ENCODE results near the gene RALY. TPM values are rescaled to one million over a fixed set of nuclear protein-coding genes. Genes with fewer than 3 reads are reported as not detected.

The RALY gene
- total RNA-seq, 2 experiments from 2014 or later = 136 to 163 TPM

DNA sequence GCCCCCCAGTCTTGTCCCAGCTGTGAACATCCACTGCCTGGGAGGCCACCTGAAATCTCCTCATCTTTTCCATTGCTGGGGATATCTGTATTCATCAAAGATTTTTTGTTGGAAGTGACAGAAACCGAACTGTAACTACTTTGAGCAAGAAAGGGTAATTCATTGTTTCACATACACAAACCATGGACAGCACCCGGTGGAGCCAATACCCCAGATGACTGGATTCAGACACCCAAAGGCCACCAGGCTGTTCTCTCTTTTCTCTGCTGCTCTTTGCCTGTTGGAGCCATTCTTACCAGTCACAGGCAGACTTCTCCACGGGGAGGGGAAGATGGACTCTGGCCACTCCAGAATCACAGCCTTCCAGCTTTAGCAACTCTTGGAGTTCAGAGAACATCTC, 11.7 kb upstream of the RALY start:
- no peaks in the 10 kb centered on the region for H3K36me3 ChIP-seq (ENCODE audit: insufficient read depth, low read length)
- H3K9me2 ChIP-seq (ENCODE audit: insufficient read depth, low read length) = no peaks in the 10 kb centered on the region
- no peaks in the 10 kb centered on the region for H3K9me3 ChIP-seq (ENCODE audit: low read length)
- H3K4me2 ChIP-seq (ENCODE audit: low read length) = no peak overlapping the region
- no peak overlapping the region for H2AFZ ChIP-seq (ENCODE audit: low read length)
- ChIA-PET POLR2A (interaction anchor here (1.2 to 1.3 kb wide), 3 partner anchors 8 to 64 kb away, joined by 3 to 4 read pairs (median 4); no protein-coding TSS in a partner anchor), CTCF (ENCODE audit: unreplicated experiment) (interaction anchor here (0.8 kb wide), 1 partner anchor 143 kb away, joined by 3 read pairs; no protein-coding TSS in a partner anchor)
- TF ChIP-seq CTCF (conservative IDR thresholded peaks at IDR 0.05; ENCODE audit: low read length) = no peak
- H4K20me1 ChIP-seq (ENCODE audit: insufficient read depth, low read length) = no peaks in the 10 kb centered on the region
- intact Hi-C loops (cut with micrococcal nuclease; ENCODE audit: unreplicated experiment) = no loop called here
- no peak for DNase-seq (ENCODE audit: low spot score)
- no peaks in the 10 kb centered on the region for H3K79me2 ChIP-seq (ENCODE audit: insufficient read depth, low read depth, low read length)
- BruUV-seq (replicated peaks) = no TSS peak
- H3K27ac ChIP-seq (ENCODE audit: low read depth, low read length, poor library complexity, severe bottlenecking) = no peak overlapping the region
- no peak overlapping the region for H3K4me3 ChIP-seq (ENCODE audit: low read depth, low read length, poor library complexity, severe bottlenecking)
- no peaks in the 10 kb centered on the region for H3K4me1 ChIP-seq (ENCODE audit: insufficient read depth, low read length, poor library complexity, severe bottlenecking)

- DNase-seq (ENCODE audit: low spot score) = no peak
- ChIA-PET POLR2A (interaction anchor here (0.5 to 1.5 kb wide), 2 partner anchors 9 to 512 kb away, joined by 3 read pairs; no protein-coding TSS in a partner anchor), CTCF (ENCODE audit: unreplicated experiment) (no interaction called here)
- Histone ChIP-seq H4K20me1 (ENCODE audit: insufficient read depth, low read length) (no peaks in the 10 kb centered on the region), H3K36me3 (ENCODE audit: insufficient read depth, low read length) (no peaks in the 10 kb centered on the region), H3K9me2 (ENCODE audit: insufficient read depth, low read length) (no peaks in the 10 kb centered on the region), H2AFZ (ENCODE audit: low read length) (no peak overlapping the region), H3K9me3 (ENCODE audit: low read length) (no peaks in the 10 kb centered on the region), H3K4me1 (ENCODE audit: insufficient read depth, low read length, poor library complexity, severe bottlenecking) (no peaks in the 10 kb centered on the region), H3K4me3 (ENCODE audit: low read depth, low read length, poor library complexity, severe bottlenecking) (no peak overlapping the region), H3K79me2 (ENCODE audit: insufficient read depth, low read depth, low read length) (no peaks in the 10 kb centered on the region), H3K4me2 (ENCODE audit: low read length) (no peak overlapping the region), H3K27ac (ENCODE audit: low read depth, low read length, poor library complexity, severe bottlenecking) (no peak overlapping the region)
- intact Hi-C loops (cut with micrococcal nuclease; ENCODE audit: unreplicated experiment) = no loop called here
- BruUV-seq (replicated peaks) = no TSS peak
- TF ChIP-seq EZH2phosphoT487 (IDR thresholded peaks at IDR 0.05; ENCODE audit: borderline replicate concordance, low read depth, low read length) = no peak
- no peak for TF ChIP-seq CTCF (conservative IDR thresholded peaks at IDR 0.05; ENCODE audit: low read length)
Observed at GRCh38 chr20:33983371-33983770, 10.3 kb upstream of the RALY start.

DNA sequence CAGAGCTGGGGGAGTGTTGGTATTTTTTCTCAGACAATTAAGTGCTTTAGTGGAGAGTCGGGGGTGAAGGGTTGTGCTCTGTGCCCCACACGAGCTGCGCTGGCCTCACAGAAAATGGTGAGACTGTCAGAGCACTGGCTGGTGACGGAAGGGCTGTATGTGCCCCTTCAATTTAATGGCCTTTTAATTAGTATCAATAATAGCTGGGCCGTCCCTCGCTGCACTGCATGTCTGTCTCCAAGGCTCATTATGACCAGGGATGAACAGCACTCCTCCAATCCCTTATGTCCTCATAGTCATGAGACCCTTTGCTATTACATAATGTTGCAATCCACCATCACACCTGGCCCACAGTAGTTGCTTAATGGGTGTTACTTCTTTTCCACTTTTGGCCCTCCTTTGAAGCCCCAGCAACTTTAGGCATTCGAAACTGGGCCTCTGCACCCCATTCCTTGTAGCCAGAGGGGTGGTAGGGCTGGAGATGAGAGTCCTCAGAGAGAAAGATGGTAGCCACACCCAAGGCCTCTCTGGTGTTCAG, 9.5 kb upstream of the RALY start:
- intact Hi-C loops (cut with micrococcal nuclease; ENCODE audit: unreplicated experiment) = no loop called here
- ChIA-PET POLR2A (interaction anchor here (0.5 to 0.8 kb wide), 3 partner anchors 291 to 1298 kb away, joined by 3 to 6 read pairs (median 3); no protein-coding TSS in a partner anchor), CTCF (ENCODE audit: unreplicated experiment) (no interaction called here)
- Histone ChIP-seq H4K20me1 (ENCODE audit: insufficient read depth, low read length) (no peaks in the 10 kb centered on the region), H3K9me3 (ENCODE audit: low read length) (no peaks in the 10 kb centered on the region), H3K27ac (ENCODE audit: low read depth, low read length, poor library complexity, severe bottlenecking) (no peak overlapping the region), H3K9me2 (ENCODE audit: insufficient read depth, low read length) (no peaks in the 10 kb centered on the region), H2AFZ (ENCODE audit: low read length) (no peak overlapping the region), H3K79me2 (ENCODE audit: insufficient read depth, low read depth, low read length) (no peaks in the 10 kb centered on the region), H3K4me2 (ENCODE audit: low read length) (no peak overlapping the region), H3K4me1 (ENCODE audit: insufficient read depth, low read length, poor library complexity, severe bottlenecking) (no peaks in the 10 kb centered on the region), H3K4me3 (ENCODE audit: low read depth, low read length, poor library complexity, severe bottlenecking) (no peak overlapping the region), H3K36me3 (ENCODE audit: insufficient read depth, low read length) (no peaks in the 10 kb centered on the region)
- no peak for TF ChIP-seq CTCF (conservative IDR thresholded peaks at IDR 0.05; ENCODE audit: low read length)
- TF ChIP-seq EZH2phosphoT487 (IDR thresholded peaks at IDR 0.05; ENCODE audit: borderline replicate concordance, low read depth, low read length) = no peak
- DNase-seq (ENCODE audit: low spot score) = no peak
- BruUV-seq (replicated peaks) = no TSS peak
